HepG2 (cell line): ENCODE data around the gene PASK. TPM values are rescaled to one million over a fixed set of nuclear protein-coding genes. Genes with fewer than 3 reads are reported as not detected.

Source experiments
- EED ChIP-seq: sonication (generic); formaldehyde crosslinking; IDR thresholded peaks from 2 replicates; pipeline ENCODE4 v1.5.0; 2020; ENCODE audit warnings: mild to moderate bottlenecking, missing genetic modification reagents
- NKX3-1 ChIP-seq: sonication (generic); formaldehyde crosslinking; IDR thresholded peaks from 2 replicates; pipeline ENCODE4 v1.5.0; 2020; ENCODE audit warnings: missing genetic modification reagents
- TBX2 ChIP-seq: sonication (generic); formaldehyde crosslinking; IDR thresholded peaks from 2 replicates; pipeline ENCODE4 v1.5.0; 2020; ENCODE audit warnings: missing genetic modification reagents, mild to moderate bottlenecking, borderline replicate concordance
- TGIF2 ChIP-seq: IDR thresholded peaks from 2 replicates; pipeline ENCODE4 v1.6.1; 2016; ENCODE audit warnings: control low read depth, missing compliant biosample characterization
- TSC22D2 ChIP-seq: sonication (generic); formaldehyde crosslinking; IDR thresholded peaks from 2 replicates; pipeline ENCODE4 v1.5.1; 2020; ENCODE audit warnings: missing genetic modification reagents, mild to moderate bottlenecking, borderline replicate concordance
- ZNF24 ChIP-seq: fragments of 450-650 bp; IDR thresholded peaks from 2 replicates; pipeline ENCODE4 v1.6.1; 2017; ENCODE audit warnings: antibody characterized with exemption, mild to moderate bottlenecking
- ZNF251 ChIP-seq: sonication (generic); formaldehyde crosslinking; IDR thresholded peaks from 2 replicates; pipeline ENCODE4 v1.9.0; 2021; ENCODE audit warnings: mild to moderate bottlenecking, missing genetic modification reagents
- ZNF547 ChIP-seq: sonication (generic); formaldehyde crosslinking; IDR thresholded peaks from 2 replicates; pipeline ENCODE4 v1.5.1; 2020; ENCODE audit warnings: mild to moderate bottlenecking, missing genetic modification reagents
- ZNF672 ChIP-seq: sonication (generic); formaldehyde crosslinking; IDR thresholded peaks from 2 replicates; pipeline ENCODE4 v1.8.1; 2022; ENCODE audit warnings: missing genetic modification reagents
- polyA plus RNA-seq, 8 experiments: library from polyadenylated mRNA; depleted of rRNA in 3 of 8; stranded (reverse) in 7 of 8; unstranded in 1 of 8; fragments of >200 nt; fragmentation: Illumina TruSeq in 4 of 8; extraction: Trizol in 4 of 8; gene quantifications; 2 replicates each; pipeline versions ENCODE4 v1.2.1 to v1.2.3, GENCODE V29; 2011 to 2016; ENCODE audit warnings: low read depth in 4 of 8, missing spikeins in 1 of 8, mixed read lengths in 1 of 8; ENCODE audit not compliant: insufficient read depth in 1 of 8
- total RNA-seq, 5 experiments: library from RNA; depleted of rRNA; stranded (reverse); fragments of >200 nt; fragmentation: Illumina TruSeq; extraction: Trizol; gene quantifications; 2 replicates each; pipeline ENCODE4 v1.2.3, GENCODE V29; 2016; ENCODE audit warnings: low read depth in 1 of 5
- TF ChIP-seq, protein P1 (sequence below): sonication (generic); formaldehyde crosslinking; IDR thresholded peaks from 2 replicates; pipeline ENCODE4 v1.4.0; 2020; ENCODE audit warnings: missing genetic modification reagents
- TF ChIP-seq, protein P2 (sequence below), 2 experiments: sonication (generic) in 1 of 2; formaldehyde crosslinking in 1 of 2; IDR thresholded peaks; 2 replicates each; pipeline versions ENCODE4 v1.4.0 to v1.6.1; 2016 to 2020; ENCODE audit warnings: borderline replicate concordance in 1 of 2, low read depth in 1 of 2, mild to moderate bottlenecking in 1 of 2, missing genetic modification reagents in 1 of 2
- TF ChIP-seq, protein P3 (sequence below): sonication (generic); formaldehyde crosslinking; IDR thresholded peaks from 2 replicates; pipeline ENCODE4 v1.5.0; 2020; ENCODE audit warnings: mild to moderate bottlenecking, missing genetic modification reagents, moderate library complexity
- TF ChIP-seq, protein P4 (sequence below): sonication (generic); formaldehyde crosslinking; conservative IDR thresholded peaks from 2 replicates; pipeline ENCODE4 v1.8.0; 2022; ENCODE audit warnings: mild to moderate bottlenecking, moderate library complexity, missing genetic modification reagents
- TF ChIP-seq, protein P5 (sequence below): IDR thresholded peaks from 2 replicates; pipeline ENCODE4 v1.6.1; 2018; ENCODE audit warnings: missing genetic modification reagents, mild to moderate bottlenecking, missing compliant biosample characterization
- TF ChIP-seq, protein P6 (sequence below): sonication (generic); formaldehyde crosslinking; IDR thresholded peaks from 2 replicates; pipeline ENCODE4 v1.8.1; 2022; ENCODE audit warnings: mild to moderate bottlenecking, missing genetic modification reagents

PASK gene
- total and polyA plus RNA-seq, 2 of the 13 experiments (the other 11 are each of a cell fraction or from before 2014, with no cell fraction given), result 6.9 to 17.0 TPM

DNA sequence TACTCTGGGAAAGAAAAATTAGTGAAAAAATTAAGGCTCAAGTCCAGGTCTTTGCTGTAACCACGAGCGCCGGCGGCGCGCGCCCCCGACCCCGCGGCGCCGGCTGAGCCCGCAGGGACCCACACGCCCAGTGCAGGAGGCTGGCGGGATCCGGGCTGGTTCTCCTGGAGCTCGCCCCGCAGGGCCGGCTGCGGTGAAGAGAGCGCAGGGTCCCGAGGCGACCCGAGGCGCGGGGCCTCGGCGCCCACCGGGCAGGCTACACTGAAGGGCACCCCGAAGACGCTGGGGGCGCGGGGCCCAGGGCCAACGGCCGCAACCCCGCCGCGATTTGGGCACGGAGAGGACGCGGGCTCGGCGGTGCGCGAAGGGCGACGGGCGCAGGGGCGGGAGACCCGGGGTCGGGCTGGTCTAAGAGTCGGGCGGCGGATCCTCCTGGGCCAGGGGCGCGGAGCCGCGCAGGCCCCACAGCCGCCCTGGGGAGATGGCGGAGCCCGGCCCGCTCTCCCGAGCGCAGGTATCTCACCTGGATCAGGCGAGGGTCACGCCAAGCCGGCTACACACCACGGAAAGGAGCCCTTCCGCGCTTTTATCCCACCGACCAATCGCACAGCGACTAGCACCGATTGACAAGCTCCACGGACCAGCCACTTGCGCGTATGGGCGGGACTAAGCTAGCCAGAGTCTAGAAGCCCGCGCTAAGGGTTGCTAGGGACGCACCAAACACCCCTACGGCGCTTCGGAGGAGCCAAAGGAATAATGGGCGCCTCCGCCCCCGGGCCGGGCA, at the start of gene PASK (continued):
- TF ChIP-seq, protein P1, sequence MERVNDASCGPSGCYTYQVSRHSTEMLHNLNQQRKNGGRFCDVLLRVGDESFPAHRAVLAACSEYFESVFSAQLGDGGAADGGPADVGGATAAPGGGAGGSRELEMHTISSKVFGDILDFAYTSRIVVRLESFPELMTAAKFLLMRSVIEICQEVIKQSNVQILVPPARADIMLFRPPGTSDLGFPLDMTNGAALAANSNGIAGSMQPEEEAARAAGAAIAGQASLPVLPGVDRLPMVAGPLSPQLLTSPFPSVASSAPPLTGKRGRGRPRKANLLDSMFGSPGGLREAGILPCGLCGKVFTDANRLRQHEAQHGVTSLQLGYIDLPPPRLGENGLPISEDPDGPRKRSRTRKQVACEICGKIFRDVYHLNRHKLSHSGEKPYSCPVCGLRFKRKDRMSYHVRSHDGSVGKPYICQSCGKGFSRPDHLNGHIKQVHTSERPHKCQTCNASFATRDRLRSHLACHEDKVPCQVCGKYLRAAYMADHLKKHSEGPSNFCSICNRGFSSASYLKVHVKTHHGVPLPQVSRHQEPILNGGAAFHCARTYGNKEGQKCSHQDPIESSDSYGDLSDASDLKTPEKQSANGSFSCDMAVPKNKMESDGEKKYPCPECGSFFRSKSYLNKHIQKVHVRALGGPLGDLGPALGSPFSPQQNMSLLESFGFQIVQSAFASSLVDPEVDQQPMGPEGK (CRISPR knock-in tag), result 0 out of 2 replicates have a peak, but pooled peaks have one; percentile 9
- TF ChIP-seq ZNF251 (CRISPR knock-in tag) (no peak), ZNF547 (CRISPR knock-in tag) (peak; percentile 21; the same call in 1 of the 2 replicates), ZNF672 (CRISPR knock-in tag) (no peak), TBX2 (CRISPR knock-in tag) (peak; percentile 58; the same call in 1 of the 2 replicates), TSC22D2 (0 out of 2 replicates have a peak, but pooled peaks have one; percentile 15), EED (peak; percentile 88), ZNF24 (no peak), NKX3-1 (CRISPR knock-in tag) (peak; percentile 91; the same call in 1 of the 2 replicates), TGIF2 (CRISPR knock-in tag) (0 out of 2 replicates have a peak, but pooled peaks have one; percentile 12)
- TF ChIP-seq, protein P2, sequence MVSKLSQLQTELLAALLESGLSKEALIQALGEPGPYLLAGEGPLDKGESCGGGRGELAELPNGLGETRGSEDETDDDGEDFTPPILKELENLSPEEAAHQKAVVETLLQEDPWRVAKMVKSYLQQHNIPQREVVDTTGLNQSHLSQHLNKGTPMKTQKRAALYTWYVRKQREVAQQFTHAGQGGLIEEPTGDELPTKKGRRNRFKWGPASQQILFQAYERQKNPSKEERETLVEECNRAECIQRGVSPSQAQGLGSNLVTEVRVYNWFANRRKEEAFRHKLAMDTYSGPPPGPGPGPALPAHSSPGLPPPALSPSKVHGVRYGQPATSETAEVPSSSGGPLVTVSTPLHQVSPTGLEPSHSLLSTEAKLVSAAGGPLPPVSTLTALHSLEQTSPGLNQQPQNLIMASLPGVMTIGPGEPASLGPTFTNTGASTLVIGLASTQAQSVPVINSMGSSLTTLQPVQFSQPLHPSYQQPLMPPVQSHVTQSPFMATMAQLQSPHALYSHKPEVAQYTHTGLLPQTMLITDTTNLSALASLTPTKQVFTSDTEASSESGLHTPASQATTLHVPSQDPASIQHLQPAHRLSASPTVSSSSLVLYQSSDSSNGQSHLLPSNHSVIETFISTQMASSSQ (IDR thresholded peaks at IDR 0.05; ENCODE audit: low read depth), result no peak
- TF ChIP-seq, protein P2 (CRISPR knock-in tag; IDR thresholded peaks at IDR 0.05; ENCODE audit: borderline replicate concordance), result 0 out of 2 replicates have a peak, but pooled peaks have one; percentile 4
- TF ChIP-seq, protein P3, sequence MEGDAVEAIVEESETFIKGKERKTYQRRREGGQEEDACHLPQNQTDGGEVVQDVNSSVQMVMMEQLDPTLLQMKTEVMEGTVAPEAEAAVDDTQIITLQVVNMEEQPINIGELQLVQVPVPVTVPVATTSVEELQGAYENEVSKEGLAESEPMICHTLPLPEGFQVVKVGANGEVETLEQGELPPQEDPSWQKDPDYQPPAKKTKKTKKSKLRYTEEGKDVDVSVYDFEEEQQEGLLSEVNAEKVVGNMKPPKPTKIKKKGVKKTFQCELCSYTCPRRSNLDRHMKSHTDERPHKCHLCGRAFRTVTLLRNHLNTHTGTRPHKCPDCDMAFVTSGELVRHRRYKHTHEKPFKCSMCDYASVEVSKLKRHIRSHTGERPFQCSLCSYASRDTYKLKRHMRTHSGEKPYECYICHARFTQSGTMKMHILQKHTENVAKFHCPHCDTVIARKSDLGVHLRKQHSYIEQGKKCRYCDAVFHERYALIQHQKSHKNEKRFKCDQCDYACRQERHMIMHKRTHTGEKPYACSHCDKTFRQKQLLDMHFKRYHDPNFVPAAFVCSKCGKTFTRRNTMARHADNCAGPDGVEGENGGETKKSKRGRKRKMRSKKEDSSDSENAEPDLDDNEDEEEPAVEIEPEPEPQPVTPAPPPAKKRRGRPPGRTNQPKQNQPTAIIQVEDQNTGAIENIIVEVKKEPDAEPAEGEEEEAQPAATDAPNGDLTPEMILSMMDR, result no peak
- TF ChIP-seq, protein P4, sequence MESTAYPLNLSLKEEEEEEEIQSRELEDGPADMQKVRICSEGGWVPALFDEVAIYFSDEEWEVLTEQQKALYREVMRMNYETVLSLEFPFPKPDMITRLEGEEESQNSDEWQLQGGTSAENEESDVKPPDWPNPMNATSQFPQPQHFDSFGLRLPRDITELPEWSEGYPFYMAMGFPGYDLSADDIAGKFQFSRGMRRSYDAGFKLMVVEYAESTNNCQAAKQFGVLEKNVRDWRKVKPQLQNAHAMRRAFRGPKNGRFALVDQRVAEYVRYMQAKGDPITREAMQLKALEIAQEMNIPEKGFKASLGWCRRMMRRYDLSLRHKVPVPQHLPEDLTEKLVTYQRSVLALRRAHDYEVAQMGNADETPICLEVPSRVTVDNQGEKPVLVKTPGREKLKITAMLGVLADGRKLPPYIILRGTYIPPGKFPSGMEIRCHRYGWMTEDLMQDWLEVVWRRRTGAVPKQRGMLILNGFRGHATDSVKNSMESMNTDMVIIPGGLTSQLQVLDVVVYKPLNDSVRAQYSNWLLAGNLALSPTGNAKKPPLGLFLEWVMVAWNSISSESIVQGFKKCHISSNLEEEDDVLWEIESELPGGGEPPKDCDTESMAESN (CRISPR knock-in tag), result peak; percentile 68
- TF ChIP-seq, protein P5, sequence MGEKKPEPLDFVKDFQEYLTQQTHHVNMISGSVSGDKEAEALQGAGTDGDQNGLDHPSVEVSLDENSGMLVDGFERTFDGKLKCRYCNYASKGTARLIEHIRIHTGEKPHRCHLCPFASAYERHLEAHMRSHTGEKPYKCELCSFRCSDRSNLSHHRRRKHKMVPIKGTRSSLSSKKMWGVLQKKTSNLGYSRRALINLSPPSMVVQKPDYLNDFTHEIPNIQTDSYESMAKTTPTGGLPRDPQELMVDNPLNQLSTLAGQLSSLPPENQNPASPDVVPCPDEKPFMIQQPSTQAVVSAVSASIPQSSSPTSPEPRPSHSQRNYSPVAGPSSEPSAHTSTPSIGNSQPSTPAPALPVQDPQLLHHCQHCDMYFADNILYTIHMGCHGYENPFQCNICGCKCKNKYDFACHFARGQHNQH, result peak; percentile 38
- TF ChIP-seq, protein P6, sequence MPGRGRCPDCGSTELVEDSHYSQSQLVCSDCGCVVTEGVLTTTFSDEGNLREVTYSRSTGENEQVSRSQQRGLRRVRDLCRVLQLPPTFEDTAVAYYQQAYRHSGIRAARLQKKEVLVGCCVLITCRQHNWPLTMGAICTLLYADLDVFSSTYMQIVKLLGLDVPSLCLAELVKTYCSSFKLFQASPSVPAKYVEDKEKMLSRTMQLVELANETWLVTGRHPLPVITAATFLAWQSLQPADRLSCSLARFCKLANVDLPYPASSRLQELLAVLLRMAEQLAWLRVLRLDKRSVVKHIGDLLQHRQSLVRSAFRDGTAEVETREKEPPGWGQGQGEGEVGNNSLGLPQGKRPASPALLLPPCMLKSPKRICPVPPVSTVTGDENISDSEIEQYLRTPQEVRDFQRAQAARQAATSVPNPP (CRISPR knock-in tag), result peak; percentile 64; the same call in 1 of the 2 replicates
